ENCODE measurements around the gene ARHGAP32.
"Not testable (repeated sequence)": the region's sequence is repeated elsewhere in the genome, so short reads cannot be mapped to it uniquely, and the experiment has no call there.

ARHGAP32 gene

GRCh38 chr11:129202646-129203045, 10.5 kb upstream of the ARHGAP32 start:
- DNase-seq (ENCODE audit: low read depth in 2 of 2), result no peak

- no peak for DNase-seq (ENCODE audit: low read depth in 2 of 2)
Measured at GRCh38 chr11:129195682-129196081, 3.6 kb upstream of the ARHGAP32 start.

DNA sequence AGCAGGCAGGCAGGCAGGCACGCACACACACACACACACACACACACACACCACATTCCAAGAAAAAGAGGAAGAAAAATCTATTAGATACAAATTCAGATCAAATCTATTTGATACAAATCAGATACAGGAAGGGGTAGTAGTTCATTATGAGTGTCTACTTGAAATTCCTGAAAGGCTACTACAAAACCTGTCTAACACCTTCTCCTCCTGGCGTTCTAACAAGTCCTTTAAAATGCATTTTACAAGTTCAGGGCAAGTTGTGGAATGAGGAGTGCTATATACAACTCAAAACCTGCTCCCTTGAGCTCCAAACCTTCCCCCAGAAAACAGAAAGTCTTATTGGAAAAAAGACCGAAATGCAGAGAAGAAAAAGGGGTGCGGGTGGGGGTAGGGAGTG, 476 bp downstream of the ARHGAP32 start:
- no peak for DNase-seq (ENCODE audit: low read depth in 2 of 2)

DNA sequence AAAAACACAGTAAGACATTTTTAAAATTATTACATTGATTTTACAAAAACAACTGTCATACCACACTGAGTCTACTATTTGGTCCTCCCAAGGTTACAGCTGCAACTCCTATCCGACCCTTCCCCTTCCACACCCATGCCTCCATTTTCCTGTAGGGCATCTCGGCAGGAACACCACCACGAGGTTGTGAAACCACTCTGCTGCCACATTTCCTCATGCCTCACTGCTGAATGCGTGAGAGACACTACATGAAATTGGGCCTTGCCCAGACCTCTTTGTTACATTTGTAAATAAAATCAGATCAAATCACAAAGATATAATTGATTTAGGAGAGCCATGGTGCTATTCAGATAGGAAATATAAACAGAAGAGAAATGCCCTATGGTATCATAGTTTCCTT, 2.0 kb downstream of the ARHGAP32 start:
- no peak for DNase-seq (ENCODE audit: low read depth in 2 of 2)

DNA sequence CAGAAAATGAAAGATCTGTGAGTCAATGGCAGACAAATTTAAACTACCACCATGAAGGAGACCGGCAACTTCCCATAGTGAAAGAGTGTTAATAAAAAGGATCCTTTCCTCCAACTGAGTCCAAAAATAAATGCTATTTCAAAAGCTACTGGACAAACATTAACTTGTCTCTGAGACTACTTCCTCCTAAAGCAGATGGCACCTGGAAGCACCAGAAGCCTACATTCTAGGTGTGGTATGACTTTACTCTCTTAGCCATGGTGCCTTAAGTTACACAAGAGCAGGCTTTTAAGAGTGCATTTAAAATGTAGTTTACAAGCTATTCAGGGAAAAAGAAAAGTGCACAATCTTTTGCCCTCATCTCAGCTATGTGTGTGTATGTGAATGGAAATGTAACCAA, 2.5 kb downstream of the ARHGAP32 start:
- DNase-seq (ENCODE audit: low read depth in 2 of 2), result no peak

GRCh38 chr11:129185082-129185481, 7.0 kb downstream of the ARHGAP32 start:
- not testable (repeated sequence) for DNase-seq (ENCODE audit: low read depth in 2 of 2)

- DNase-seq (ENCODE audit: low read depth in 2 of 2), result no peak
Measured at GRCh38 chr11:129184581-129184980, 7.5 kb downstream of the ARHGAP32 start.

- DNase-seq (ENCODE audit: low read depth in 2 of 2), result no peak
Measured at GRCh38 chr11:129167315-129167714, 24.8 kb downstream of the ARHGAP32 start.

- no peak for DNase-seq (ENCODE audit: low read depth in 2 of 2)
Measured at GRCh38 chr11:129163714-129164164, 28.4 kb downstream of the ARHGAP32 start.

DNA sequence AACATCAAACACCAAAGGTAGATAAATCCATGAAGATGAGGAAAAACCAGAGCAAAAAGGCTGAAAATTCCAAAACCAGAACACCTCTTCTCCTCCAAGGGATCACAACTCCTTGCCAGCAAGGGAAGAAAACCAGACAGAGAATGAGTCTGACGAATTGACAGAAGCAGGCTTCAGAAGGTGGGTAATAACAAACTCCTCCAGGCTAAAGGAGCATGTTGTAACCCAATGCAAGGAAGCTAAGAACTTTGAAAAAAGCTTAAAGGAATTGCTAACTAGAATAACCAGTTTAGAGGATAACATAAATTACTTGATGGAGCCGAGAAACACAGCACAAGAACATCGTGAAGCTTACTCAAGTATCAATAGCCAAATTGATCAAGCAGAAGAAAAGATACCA, 35.0 kb downstream of the ARHGAP32 start:
- not testable (repeated sequence) for DNase-seq (ENCODE audit: low read depth in 2 of 2)

DNA sequence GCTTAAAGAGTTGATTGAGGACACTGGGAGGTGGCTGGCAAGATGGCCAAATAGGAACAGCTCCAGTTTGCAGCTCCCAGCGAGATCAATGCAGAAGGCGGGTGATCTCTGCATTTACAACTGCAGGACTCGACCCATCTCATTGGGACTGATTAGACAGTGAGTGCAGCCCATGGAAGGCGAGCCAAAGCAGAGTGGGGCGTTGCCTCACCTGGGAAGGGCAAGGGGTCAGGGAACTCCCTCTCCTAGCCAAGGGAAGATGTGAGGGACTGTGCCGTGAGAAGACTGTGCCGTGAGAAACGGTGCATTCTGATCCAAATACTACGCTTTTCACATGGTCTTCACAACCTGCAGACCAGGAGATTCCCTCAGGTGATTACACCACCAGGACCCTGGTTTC, 36.4 kb downstream of the ARHGAP32 start:
- DNase-seq (ENCODE audit: low read depth in 2 of 2), result no peak

DNA sequence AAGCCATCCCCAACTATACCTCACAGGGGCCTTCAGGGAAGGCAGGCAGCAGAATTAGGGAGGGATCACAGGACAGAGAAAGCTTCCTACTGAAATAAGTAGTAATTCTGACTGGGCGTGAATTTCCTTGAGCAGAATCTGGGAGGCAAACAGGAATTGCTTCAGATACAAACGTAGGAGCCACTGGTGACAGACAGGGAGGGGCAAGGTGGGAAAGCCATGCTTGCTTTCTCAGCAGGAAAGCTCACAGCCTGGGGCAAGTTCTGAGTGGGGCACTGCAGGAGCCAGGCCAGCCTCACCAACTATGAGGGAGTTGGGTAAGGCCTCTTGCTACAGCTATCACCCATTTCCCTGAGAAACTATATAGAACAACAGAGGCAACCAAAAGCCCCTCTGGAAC, 43.6 kb downstream of the ARHGAP32 start:
- no peak for DNase-seq (ENCODE audit: low read depth in 2 of 2)

GRCh38 chr11:129146191-129146590, 45.9 kb downstream of the ARHGAP32 start:
- DNase-seq (ENCODE audit: low read depth in 2 of 2), result no peak

DNA sequence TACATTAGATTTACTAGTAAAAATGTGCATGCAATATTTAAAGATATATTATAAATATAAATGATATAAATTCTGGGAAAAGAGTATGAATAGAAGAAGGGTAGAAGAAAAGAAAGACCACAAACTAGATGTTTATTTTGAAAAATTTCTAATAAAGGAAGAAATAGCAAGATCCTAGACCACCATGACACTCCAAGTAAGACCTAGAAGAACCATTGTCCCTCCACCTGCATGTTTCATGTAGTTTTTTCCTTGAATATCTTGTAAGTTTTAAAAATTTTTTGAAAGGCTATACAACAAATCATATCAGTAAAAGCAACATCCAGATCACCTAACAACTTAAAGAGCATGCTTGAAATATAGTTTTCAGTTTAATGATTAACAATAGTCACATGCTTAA, 46.8 kb downstream of the ARHGAP32 start:
- DNase-seq (ENCODE audit: low read depth in 2 of 2), result no peak

DNA sequence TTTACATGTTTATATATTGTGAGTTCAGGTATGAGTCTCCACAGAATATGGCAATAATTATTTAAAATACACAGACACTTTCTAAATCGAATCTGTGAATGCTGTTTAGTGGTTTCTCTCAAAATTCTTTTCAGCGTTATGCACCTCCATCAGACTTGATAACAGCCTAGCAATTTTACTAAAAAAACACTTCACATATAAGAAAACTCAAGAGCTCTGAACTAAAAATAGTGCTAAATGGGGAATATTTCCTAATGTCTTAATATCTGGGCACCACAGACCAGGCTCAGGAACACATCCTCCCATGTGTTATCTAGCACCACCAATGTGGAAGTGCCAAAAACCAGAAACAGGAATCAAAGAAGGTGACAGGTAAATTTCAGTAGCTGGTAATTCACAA, 47.9 kb downstream of the ARHGAP32 start:
- no peak for DNase-seq (ENCODE audit: low read depth in 2 of 2)

DNA sequence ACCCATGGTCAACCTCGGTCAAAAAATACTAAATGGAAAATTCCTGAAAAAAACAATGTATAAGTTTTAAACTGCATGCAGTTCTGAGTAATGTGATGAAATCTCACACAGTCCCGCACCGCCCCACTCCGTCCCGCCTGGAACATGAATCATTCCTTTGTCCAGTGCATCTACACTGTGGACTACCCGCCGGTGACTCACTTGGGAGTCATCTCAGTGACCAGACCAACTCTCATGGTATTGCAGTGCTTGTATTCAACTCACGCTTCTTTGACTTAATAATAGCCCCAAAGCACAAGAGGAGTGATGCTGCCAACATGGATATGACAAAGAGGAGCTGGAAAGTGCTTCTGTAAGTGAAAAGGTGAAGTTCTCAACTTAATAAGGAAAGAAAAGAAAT, 48.8 kb downstream of the ARHGAP32 start:
- peak; percentile 86 to 89 for DNase-seq (ENCODE audit: low read depth in 2 of 2)

GRCh38 chr11:129141748-129142523, 50.2 kb downstream of the ARHGAP32 start:
- no peak for DNase-seq (ENCODE audit: low read depth in 2 of 2)

GRCh38 chr11:129131316-129131715, 60.8 kb downstream of the ARHGAP32 start:
- DNase-seq (ENCODE audit: low read depth in 2 of 2), result no peak

- not testable (repeated sequence) for DNase-seq (ENCODE audit: low read depth in 2 of 2)
Measured at GRCh38 chr11:129128881-129129620, 63.1 kb downstream of the ARHGAP32 start.

GRCh38 chr11:129119036-129119435, 73.1 kb downstream of the ARHGAP32 start:
- no peak for DNase-seq (ENCODE audit: low read depth in 2 of 2)

GRCh38 chr11:129117595-129118350, 74.4 kb downstream of the ARHGAP32 start:
- peak; percentile 25 to 35 for DNase-seq (ENCODE audit: low read depth in 2 of 2)
